Lower leg skin (tissue), 4 donors: Measurements from ENCODE around the gene KCNMA1. TPM values are rescaled to one million over a fixed set of nuclear protein-coding genes. Genes with fewer than 3 reads are reported as not detected.

Experiments used
- DNase-seq, 2 donors: peaks; one replicate each; pipeline ENCODE4 v3.0.0-alpha.2; 2019; ENCODE audit warnings: low spot score in 2 of 2
- H3K4me3 ChIP-seq: fragments of 200-600 bp; sonication (generic); 2 replicates; pipeline ENCODE4 v1.5.1; 2017; ENCODE audit warnings: mild to moderate bottlenecking, low read depth; ENCODE audit not compliant: poor library complexity, severe bottlenecking
- POLR2A ChIP-seq, 2 donors: fragments of 450-650 bp; IDR thresholded peaks; one replicate each; pipeline ENCODE4 v1.6.1; 2016 to 2017; ENCODE audit warnings: antibody characterized with exemption in 2 of 2, mild to moderate bottlenecking in 1 of 2, moderate library complexity in 1 of 2
- WGBS, 2 donors: methylation state at CpG; one replicate each; pipeline ENCODE4 v1.1.5; 2018; 5-methylcytosine and 5-hydroxymethylcytosine counted together
- intact Hi-C: fragments of 100-400 bp; cut with DNase I; formaldehyde crosslinking; loops from one replicate; pipeline ENCODE4 v1.15.0; 2023; ENCODE audit warnings: low total_unique reads
- total RNA-seq, 4 donors: library from RNA; depleted of rRNA; stranded (reverse); fragments of >200 nt; gene quantifications; one replicate each; pipeline ENCODE4 v1.1.0, GENCODE V29; 2016
- TF ChIP-seq, protein P1 (sequence below), 3 donors: fragments of 450-650 bp; IDR thresholded peaks; one replicate each; pipeline ENCODE4 v1.5.1; 2016; ENCODE audit warnings: antibody characterized with exemption in 3 of 3, mild to moderate bottlenecking in 3 of 3, moderate library complexity in 2 of 3

The KCNMA1 gene
- total RNA-seq, 4 donors from 2014 or later: 4.1 to 9.9 (median 6.5) TPM

DNA sequence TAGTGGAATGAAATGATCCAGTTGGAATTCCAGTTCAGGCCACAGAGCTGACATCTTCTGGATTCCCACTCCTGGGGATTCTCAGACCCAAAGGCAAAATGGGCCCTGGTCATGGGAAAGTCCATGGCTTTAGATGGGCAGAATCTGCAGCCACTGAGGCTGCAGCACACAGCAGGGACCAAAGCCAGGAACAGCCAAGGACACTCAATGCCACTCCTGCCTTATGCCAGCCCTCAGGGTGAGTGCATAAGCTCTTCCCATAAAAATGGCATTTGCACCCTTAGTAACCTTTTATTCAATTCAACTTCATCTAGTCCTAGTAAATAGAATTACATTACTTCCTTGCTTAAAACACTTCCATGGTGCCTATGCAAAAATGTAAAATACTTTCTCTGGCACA is 274.4 kb downstream of the KCNMA1 start:
- DNase-seq: no peak
- no peak overlapping the region for H3K4me3 ChIP-seq
- TF ChIP-seq, protein P1, sequence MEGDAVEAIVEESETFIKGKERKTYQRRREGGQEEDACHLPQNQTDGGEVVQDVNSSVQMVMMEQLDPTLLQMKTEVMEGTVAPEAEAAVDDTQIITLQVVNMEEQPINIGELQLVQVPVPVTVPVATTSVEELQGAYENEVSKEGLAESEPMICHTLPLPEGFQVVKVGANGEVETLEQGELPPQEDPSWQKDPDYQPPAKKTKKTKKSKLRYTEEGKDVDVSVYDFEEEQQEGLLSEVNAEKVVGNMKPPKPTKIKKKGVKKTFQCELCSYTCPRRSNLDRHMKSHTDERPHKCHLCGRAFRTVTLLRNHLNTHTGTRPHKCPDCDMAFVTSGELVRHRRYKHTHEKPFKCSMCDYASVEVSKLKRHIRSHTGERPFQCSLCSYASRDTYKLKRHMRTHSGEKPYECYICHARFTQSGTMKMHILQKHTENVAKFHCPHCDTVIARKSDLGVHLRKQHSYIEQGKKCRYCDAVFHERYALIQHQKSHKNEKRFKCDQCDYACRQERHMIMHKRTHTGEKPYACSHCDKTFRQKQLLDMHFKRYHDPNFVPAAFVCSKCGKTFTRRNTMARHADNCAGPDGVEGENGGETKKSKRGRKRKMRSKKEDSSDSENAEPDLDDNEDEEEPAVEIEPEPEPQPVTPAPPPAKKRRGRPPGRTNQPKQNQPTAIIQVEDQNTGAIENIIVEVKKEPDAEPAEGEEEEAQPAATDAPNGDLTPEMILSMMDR (IDR thresholded peaks at IDR 0.05): no peak
- TF ChIP-seq POLR2A (IDR thresholded peaks at IDR 0.05): no peak
- intact Hi-C loops: no loop called here

DNA sequence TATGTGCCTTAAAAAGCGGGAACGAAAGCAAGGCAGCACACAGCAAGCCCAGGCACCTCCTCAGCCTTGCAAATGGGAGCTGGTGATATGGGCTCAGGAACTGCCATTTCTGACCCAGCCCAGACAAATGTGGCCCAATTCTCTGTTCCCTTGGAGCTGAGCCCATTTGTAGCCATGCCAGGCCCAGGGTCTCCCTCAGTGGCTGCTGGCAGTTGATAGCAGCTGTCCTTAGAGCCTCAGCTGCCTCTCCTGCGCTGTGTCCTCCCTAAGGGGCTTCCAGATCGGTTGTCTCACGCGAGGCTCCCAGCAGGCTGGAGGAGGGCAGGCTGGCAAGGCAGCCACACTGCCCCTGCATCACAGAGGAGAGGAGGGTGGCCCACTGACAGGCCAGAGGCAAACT is 275.8 kb downstream of the KCNMA1 start:
- WGBS, 2 donors: 86 to 100% methylated on average over 6 of the region's 6 CpGs
- intact Hi-C loops: no loop called here
- H3K4me3 ChIP-seq: no peak overlapping the region
- DNase-seq: no peak
- no peak for TF ChIP-seq POLR2A (IDR thresholded peaks at IDR 0.05)
- TF ChIP-seq, protein P1 (IDR thresholded peaks at IDR 0.05): no peak

DNA sequence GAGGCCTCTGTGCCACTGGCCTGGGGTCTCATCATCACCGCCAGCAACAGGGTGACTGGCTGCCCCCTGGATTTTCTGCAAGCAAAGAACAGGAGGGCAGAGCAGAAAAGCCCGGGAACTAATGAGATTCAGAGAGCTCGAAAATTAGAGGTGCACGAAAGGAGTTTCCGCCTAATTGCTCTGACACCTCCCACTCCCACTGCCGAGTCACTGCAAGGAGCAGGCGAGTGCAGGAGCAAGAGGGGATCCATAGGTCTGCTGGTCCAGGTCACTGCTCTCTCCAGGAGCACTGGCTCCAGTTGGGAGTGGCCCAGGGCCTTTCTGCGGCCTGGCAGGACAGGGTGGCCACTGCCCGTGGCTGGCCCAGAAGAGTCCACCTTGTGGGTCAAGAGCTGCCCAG is 276.2 kb downstream of the KCNMA1 start:
- intact Hi-C loops: no loop called here
- no peak for DNase-seq
- no peak for TF ChIP-seq POLR2A (IDR thresholded peaks at IDR 0.05)
- TF ChIP-seq, protein P1 (IDR thresholded peaks at IDR 0.05): no peak
- WGBS, 2 donors: 92 to 96% methylated on average over 9 of the region's 9 CpGs
- H3K4me3 ChIP-seq: no peak overlapping the region

DNA sequence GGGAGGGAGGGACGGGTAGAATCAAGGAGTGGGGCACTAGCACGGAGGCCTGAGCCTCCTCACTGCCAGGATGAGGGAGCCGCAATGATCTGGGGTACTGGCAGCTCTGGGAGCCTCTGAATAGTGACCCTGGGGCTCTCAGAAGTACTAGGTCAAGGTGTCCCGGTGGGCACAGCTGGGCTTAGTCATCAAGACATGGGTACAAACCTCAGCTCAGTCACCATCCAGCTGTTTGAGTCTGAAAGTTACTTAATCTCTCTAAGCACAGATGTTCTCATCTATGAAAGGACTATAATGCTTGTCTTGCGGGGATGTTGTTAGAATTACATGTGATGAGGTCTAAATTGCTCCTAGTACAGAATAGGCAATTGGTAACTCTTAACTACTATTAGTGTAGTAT is 276.8 kb downstream of the KCNMA1 start:
- TF ChIP-seq POLR2A (IDR thresholded peaks at IDR 0.05): no peak
- TF ChIP-seq, protein P1 (IDR thresholded peaks at IDR 0.05): no peak
- H3K4me3 ChIP-seq: no peak overlapping the region
- intact Hi-C loops: no loop called here
- no peak for DNase-seq
- 88 to 93% methylated on average over 5 of the region's 5 CpGs for WGBS, 2 donors

DNA sequence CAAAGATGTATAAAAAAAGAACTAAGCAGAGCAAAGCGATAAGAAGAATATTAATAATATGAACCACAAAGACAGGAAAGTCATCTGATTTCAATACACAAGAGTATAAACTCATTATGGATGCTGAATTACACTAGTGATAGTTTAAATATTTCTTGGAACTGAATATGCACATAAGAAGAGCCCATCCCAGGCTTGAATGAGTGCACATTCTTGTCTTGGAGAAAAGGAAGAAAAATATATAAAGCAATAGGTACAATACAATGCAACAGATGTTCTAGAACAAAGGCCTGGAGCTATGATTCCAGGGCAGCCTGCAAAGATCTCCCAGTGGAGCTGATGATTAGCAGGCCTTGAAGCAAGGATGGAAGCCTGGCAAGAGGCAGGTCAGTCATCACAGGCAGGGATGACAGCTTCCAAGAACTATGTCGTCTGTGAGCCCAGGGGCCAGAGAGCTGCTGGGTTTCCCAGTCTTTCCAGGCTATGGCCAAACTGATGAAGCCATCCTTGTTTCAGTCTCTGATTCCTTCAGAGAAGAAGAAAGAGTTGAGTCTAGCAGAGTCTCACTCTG is 277.6 kb downstream of the KCNMA1 start:
- TF ChIP-seq, protein P1 (IDR thresholded peaks at IDR 0.05): no peak
- no peak for TF ChIP-seq POLR2A (IDR thresholded peaks at IDR 0.05)
- intact Hi-C loops: no loop called here
- no peak for DNase-seq
- WGBS, 2 donors: 67 to 80% methylated on average over 2 of the region's 2 CpGs
- no peak overlapping the region for H3K4me3 ChIP-seq

DNA sequence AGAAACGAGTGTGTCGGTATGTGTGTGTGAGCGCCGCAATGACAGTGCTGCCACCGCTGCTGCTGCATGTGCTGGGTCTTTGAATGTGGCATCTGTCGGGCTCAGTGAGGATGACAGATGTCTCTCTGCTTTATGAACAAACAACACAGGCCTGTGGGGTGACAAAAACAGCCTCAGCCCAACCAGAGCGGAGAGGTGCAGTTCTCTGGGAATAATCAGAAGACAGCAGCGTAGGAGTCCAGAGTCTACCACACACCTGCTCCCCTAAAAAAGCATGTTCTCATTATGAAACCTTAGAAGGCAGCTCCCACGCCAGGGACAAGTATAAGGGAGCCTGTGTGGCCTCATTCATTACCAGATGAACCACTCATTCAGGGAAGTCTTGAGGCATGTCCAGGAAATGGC is 278.3 kb downstream of the KCNMA1 start:
- TF ChIP-seq, protein P1 (IDR thresholded peaks at IDR 0.05): no peak
- TF ChIP-seq POLR2A (IDR thresholded peaks at IDR 0.05): no peak
- no peak overlapping the region for H3K4me3 ChIP-seq
- intact Hi-C loops: no loop called here
- 89 to 91% methylated on average over 9 of the region's 9 CpGs for WGBS, 2 donors
- DNase-seq: no peak
